GM12878 (cell line): ENCODE data around the gene KIF26A. TPM values are rescaled to one million over a fixed set of nuclear protein-coding genes. Genes with fewer than 3 reads are reported as not detected.

Source experiments
- ATAC-seq: fragments of 200-7000 bp; cut with Tn5 transposase; 3 replicates; pipeline ENCODE4 v1.9.1; 2020; ENCODE audit warnings: mild to moderate bottlenecking, moderate library complexity
- BruUV-seq: library from RNA; stranded (reverse); fragments of 400-500 nt; replicated peaks from 2 replicates; lab custom pipeline; 2021; lab: Mats Ljungman, UMichigan
- CTCF ChIA-PET: fragments of 300-600 bp; sonication (Branson Sonifier 250); formaldehyde crosslinking; extraction: SDS; loops from one replicate; lab custom pipeline; 2021; ENCODE audit warnings: inconsistent platforms; lab: Yijun Ruan, JAX
- POLR2A ChIA-PET: fragments of 350-600 bp; formaldehyde crosslinking; extraction: SDS; loops from one replicate; lab custom pipeline; 2021; ENCODE audit warnings: inconsistent platforms; lab: Charles Lee
- RAD21 ChIA-PET: fragments of 300-600 bp; sonication (Branson Sonifier 250); formaldehyde crosslinking; loops from one replicate; lab custom pipeline; 2023; ENCODE audit warnings: antibody characterized with exemption; ENCODE audit not compliant: unreplicated experiment; lab: Charles Lee
- SMC1A ChIA-PET: fragments of 300-600 bp; sonication (Branson Sonifier 250); formaldehyde crosslinking; loops from one replicate; lab custom pipeline; 2023; ENCODE audit not compliant: unreplicated experiment, uncharacterized antibody; lab: Charles Lee
- DNase-seq: peaks from one replicate; pipeline ENCODE4 v3.0.0-alpha.2; 2011; ENCODE audit warnings: low read depth, low spot score
- FAIRE-seq: peaks from 3 replicates; lab custom pipeline; 2011; peaks lifted over from hg19 to GRCh38; lab: Jason Lieb, UNC
- H2AFZ ChIP-seq: 2 replicates; pipeline ENCODE4 v1.6.0; 2011; ENCODE audit warnings: low read depth, low read length, control low read depth; ENCODE audit not compliant: control insufficient read depth
- H3K27ac ChIP-seq: 2 replicates; pipeline ENCODE4 v1.5.1; 2011; ENCODE audit warnings: control low read depth; ENCODE audit not compliant: control insufficient read depth, insufficient read depth
- H3K27me3 ChIP-seq, 2 experiments: replicated peaks in 1 of 2; 2 replicates each; pipeline versions ENCODE4 v1.6.0 to v1.6.1; 2011; ENCODE audit warnings: low read length in 1 of 2; ENCODE audit not compliant: control insufficient read depth in 2 of 2, insufficient read depth in 2 of 2
- H3K36me3 ChIP-seq, 2 experiments: 2 replicates each; pipeline ENCODE4 v1.5.1; 2011; ENCODE audit warnings: low read length in 1 of 2; ENCODE audit not compliant: control insufficient read depth in 2 of 2, insufficient read depth in 2 of 2
- H3K4me1 ChIP-seq: 2 replicates; pipeline ENCODE4 v1.6.1; 2011; ENCODE audit warnings: mild to moderate bottlenecking, low read length, moderate library complexity, mixed read lengths; ENCODE audit not compliant: control insufficient read depth, insufficient read depth
- H3K4me2 ChIP-seq: 2 replicates; pipeline ENCODE4 v1.6.0; 2011; ENCODE audit warnings: control low read depth; ENCODE audit not compliant: control insufficient read depth, insufficient read depth
- H3K4me3 ChIP-seq: fragments of 200-600 bp; sonication (generic); 2 replicates; pipeline ENCODE4 v1.5.1; 2016
- H3K79me2 ChIP-seq: 2 replicates; pipeline ENCODE4 v1.6.0; 2011; ENCODE audit warnings: low read length; ENCODE audit not compliant: control insufficient read depth, insufficient read depth
- H3K9ac ChIP-seq: 2 replicates; pipeline ENCODE4 v1.8.0; 2011; ENCODE audit warnings: low read length, control low read depth, mixed read lengths; ENCODE audit not compliant: control insufficient read depth, insufficient read depth
- H3K9me3 ChIP-seq: replicated peaks from 3 replicates; pipeline ENCODE4 v1.5.1; 2011; ENCODE audit warnings: mild to moderate bottlenecking, low read length; ENCODE audit not compliant: control insufficient read depth, insufficient read depth
- H4K20me1 ChIP-seq: 2 replicates; pipeline ENCODE4 v1.6.0; 2011; ENCODE audit not compliant: control insufficient read depth, insufficient read depth
- ATF7 ChIP-seq: fragments of 450-650 bp; IDR thresholded peaks from 2 replicates; pipeline ENCODE4 v1.6.1; 2016; ENCODE audit warnings: low read depth, mild to moderate bottlenecking
- DPF2 ChIP-seq: fragments of 450-650 bp; IDR thresholded peaks from 2 replicates; pipeline ENCODE4 v1.6.1; 2017; ENCODE audit warnings: mild to moderate bottlenecking
- E4F1 ChIP-seq: fragments of 450-650 bp; IDR thresholded peaks from 2 replicates; pipeline ENCODE4 v1.6.1; 2018; ENCODE audit warnings: borderline replicate concordance, mild to moderate bottlenecking; ENCODE audit not compliant: partially characterized antibody
- EGR1 ChIP-seq, 2 experiments: IDR thresholded peaks; 1 replicate in 1 of 2; 2 replicates in 1 of 2; pipeline ENCODE4 v1.6.1; 2011 to 2012; ENCODE audit warnings: low read depth in 2 of 2, low read length in 2 of 2, borderline replicate concordance in 1 of 2, mild to moderate bottlenecking in 1 of 2, moderate library complexity in 1 of 2
- ETV6 ChIP-seq, 2 experiments: fragments of 450-650 bp in 1 of 2; IDR thresholded peaks in 1 of 2; conservative IDR thresholded peaks in 1 of 2; 2 replicates each; pipeline ENCODE4 v1.6.1; 2014; ENCODE audit warnings: antibody characterized with exemption in 1 of 2, borderline replicate concordance in 1 of 2, low read depth in 1 of 2, mild to moderate bottlenecking in 1 of 2, moderate library complexity in 1 of 2
- LARP7 ChIP-seq: fragments of 450-650 bp; IDR thresholded peaks from 2 replicates; pipeline ENCODE4 v1.6.1; 2017; ENCODE audit warnings: mild to moderate bottlenecking
- MYC ChIP-seq: IDR thresholded peaks from 2 replicates; pipeline ENCODE4 v1.6.1; 2011; ENCODE audit warnings: mild to moderate bottlenecking, low read length, moderate library complexity, inconsistent platforms; ENCODE audit not compliant: insufficient read depth, insufficient replicate concordance, insufficient read length, severe bottlenecking
- PAX8 ChIP-seq: fragments of 450-650 bp; IDR thresholded peaks from 2 replicates; pipeline ENCODE4 v1.6.1; 2017; ENCODE audit warnings: mild to moderate bottlenecking, moderate library complexity
- PML ChIP-seq: IDR thresholded peaks from 2 replicates; pipeline ENCODE4 v1.6.1; 2012; ENCODE audit warnings: low read length, inconsistent platforms
- STAT1 ChIP-seq: fragments of 450-650 bp; conservative IDR thresholded peaks from 2 replicates; pipeline ENCODE4 v1.6.1; 2014; ENCODE audit warnings: antibody characterized with exemption, mild to moderate bottlenecking
- STAT3 ChIP-seq: IDR thresholded peaks from 2 replicates; pipeline ENCODE4 v1.6.1; 2011; ENCODE audit warnings: low read depth, low read length, improper control_type of control experiment
- YBX1 ChIP-seq: fragments of 450-650 bp; IDR thresholded peaks from 2 replicates; pipeline ENCODE4 v1.6.1; 2016; ENCODE audit warnings: antibody characterized with exemption
- ZNF217 ChIP-seq: fragments of 450-650 bp; IDR thresholded peaks from 2 replicates; pipeline ENCODE4 v1.6.1; 2017; ENCODE audit warnings: antibody characterized with exemption, mild to moderate bottlenecking
- ZZZ3 ChIP-seq: IDR thresholded peaks from 2 replicates; pipeline ENCODE4 v1.6.1; 2011; ENCODE audit warnings: low read depth; ENCODE audit not compliant: control insufficient read depth, insufficient read length
- WGBS: methylation state at CpG from one replicate; pipeline ENCODE4 v1.1.6; 2016; ENCODE audit warnings: low lambda C conversion rate; ENCODE audit not compliant: insufficient replicate concordance, insufficient coverage; ENCODE audit errors: missing lambda C conversion rate; 5-methylcytosine and 5-hydroxymethylcytosine counted together
- in situ Hi-C: fragments of 300-500 bp; cut with MboI; formaldehyde crosslinking; loops from 9 replicates; pipeline ENCODE4 v1.14.3; 2018; ENCODE audit warnings: mixed read lengths
- intact Hi-C: fragments of 100-400 bp; cut with micrococcal nuclease; formaldehyde crosslinking; loops from one replicate; pipeline ENCODE4 v1.14.2; 2022; ENCODE audit not compliant: unreplicated experiment
- polyA plus RNA-seq, 11 experiments: library from polyadenylated mRNA; depleted of rRNA in 4 of 11; unstranded in 6 of 11; stranded (reverse) in 5 of 11; fragments of >200 nt; fragmentation: Nextera tagmentation in 4 of 11; fragmentation: Illumina TruSeq in 1 of 11; extraction: Ambion mirVana in 4 of 11; extraction: Trizol in 1 of 11; gene quantifications; 1 replicate in 1 of 11; 2 replicates in 10 of 11; pipeline versions ENCODE4 v1.2.1 to v1.2.3, GENCODE V29; 2011 to 2016; ENCODE audit warnings: inconsistent platforms in 2 of 11, missing spikeins in 2 of 11, low read depth in 1 of 11
- total RNA-seq, 4 experiments: library from RNA; depleted of rRNA in 3 of 4; stranded (reverse); fragments of >200 nt in 3 of 4; fragmentation: Illumina TruSeq in 1 of 4; extraction: Trizol in 1 of 4; gene quantifications; 2 replicates each; pipeline versions ENCODE4 v1.2.1 to v1.2.3, GENCODE V29; 2013 to 2021
- TF ChIP-seq, protein P1 (sequence below): fragments of 450-650 bp; IDR thresholded peaks from 2 replicates; pipeline ENCODE4 v1.6.1; 2017; ENCODE audit warnings: mild to moderate bottlenecking
- TF ChIP-seq, protein P2 (sequence below), 3 experiments: IDR thresholded peaks in 2 of 3; conservative IDR thresholded peaks in 1 of 3; 2 replicates each; pipeline ENCODE4 v1.5.1; 2011; ENCODE audit warnings: low read depth in 3 of 3, low read length in 3 of 3, mild to moderate bottlenecking in 3 of 3, control low read depth in 2 of 3, moderate library complexity in 2 of 3, inconsistent platforms in 1 of 3, mixed read lengths in 1 of 3; ENCODE audit not compliant: control insufficient read depth in 2 of 3, insufficient read depth in 1 of 3; ENCODE audit errors: extremely low read depth in 1 of 3

The KIF26A gene
- total and polyA plus RNA-seq, 10 of the 15 experiments (the other 5 are each of a cell fraction or from before 2014, with no cell fraction given) = 0.05 TPM; not detected in 9

GRCh38 chr14:104149278-104149595 lies 10.8 kb downstream of the KIF26A start:
- no peak for ATAC-seq
- H3K9me3 ChIP-seq = no peaks in the 10 kb centered on the region
- POLR2A ChIA-PET = no interaction called here
- H3K27me3 ChIP-seq = peaks cover 0 to 1% of the 10 kb centered on the region in 2 experiments; a peak in 1 of 4 replicates
- BruUV-seq = no TSS peak
- H3K4me1 ChIP-seq = no peaks in the 10 kb centered on the region
- no peaks in the 10 kb centered on the region for H3K79me2 ChIP-seq
- in situ Hi-C loops (no loop called here), intact Hi-C loops (no loop called here)
- SMC1A ChIA-PET = no interaction called here
- no peak for DNase-seq
- FAIRE-seq = no peak
- H3K9ac ChIP-seq = no peak overlapping the region
- H2AFZ ChIP-seq = no peak overlapping the region
- no peaks in the 10 kb centered on the region for H4K20me1 ChIP-seq
- RAD21 ChIA-PET = no interaction called here
- CTCF ChIA-PET = no interaction called here
- H3K27ac ChIP-seq = no peak overlapping the region
- H3K36me3 ChIP-seq = no peaks in the 10 kb centered on the region
- no peak overlapping the region for H3K4me2 ChIP-seq
- H3K4me3 ChIP-seq = no peak overlapping the region
- 58% methylated on average over 11 of the region's 11 CpGs for WGBS
- TF ChIP-seq ATF7 (no peak), LARP7 (no peak), ZZZ3 (no peak), STAT1 (no peak), YBX1 (no peak), STAT3 (no peak), E4F1 (no peak), ZNF217 (no peak), EGR1 (IDR thresholded peaks at IDR 0.05; ENCODE audit: borderline replicate concordance in 1 of 2, low read depth in 2 of 2, low read length in 2 of 2) (no peak), MYC (no peak), PML (no peak), PAX8 (no peak), ETV6 (conservative IDR thresholded peaks at IDR 0.05 in 1 of 2, IDR thresholded peaks at IDR 0.05 in 1 of 2; ENCODE audit: borderline replicate concordance in 1 of 2, low read depth in 1 of 2) (no peak), DPF2 (no peak)
- TF ChIP-seq, protein P1, sequence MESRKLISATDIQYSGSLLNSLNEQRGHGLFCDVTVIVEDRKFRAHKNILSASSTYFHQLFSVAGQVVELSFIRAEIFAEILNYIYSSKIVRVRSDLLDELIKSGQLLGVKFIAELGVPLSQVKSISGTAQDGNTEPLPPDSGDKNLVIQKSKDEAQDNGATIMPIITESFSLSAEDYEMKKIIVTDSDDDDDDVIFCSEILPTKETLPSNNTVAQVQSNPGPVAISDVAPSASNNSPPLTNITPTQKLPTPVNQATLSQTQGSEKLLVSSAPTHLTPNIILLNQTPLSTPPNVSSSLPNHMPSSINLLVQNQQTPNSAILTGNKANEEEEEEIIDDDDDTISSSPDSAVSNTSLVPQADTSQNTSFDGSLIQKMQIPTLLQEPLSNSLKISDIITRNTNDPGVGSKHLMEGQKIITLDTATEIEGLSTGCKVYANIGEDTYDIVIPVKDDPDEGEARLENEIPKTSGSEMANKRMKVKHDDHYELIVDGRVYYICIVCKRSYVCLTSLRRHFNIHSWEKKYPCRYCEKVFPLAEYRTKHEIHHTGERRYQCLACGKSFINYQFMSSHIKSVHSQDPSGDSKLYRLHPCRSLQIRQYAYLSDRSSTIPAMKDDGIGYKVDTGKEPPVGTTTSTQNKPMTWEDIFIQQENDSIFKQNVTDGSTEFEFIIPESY = no peak
- TF ChIP-seq, protein P2, sequence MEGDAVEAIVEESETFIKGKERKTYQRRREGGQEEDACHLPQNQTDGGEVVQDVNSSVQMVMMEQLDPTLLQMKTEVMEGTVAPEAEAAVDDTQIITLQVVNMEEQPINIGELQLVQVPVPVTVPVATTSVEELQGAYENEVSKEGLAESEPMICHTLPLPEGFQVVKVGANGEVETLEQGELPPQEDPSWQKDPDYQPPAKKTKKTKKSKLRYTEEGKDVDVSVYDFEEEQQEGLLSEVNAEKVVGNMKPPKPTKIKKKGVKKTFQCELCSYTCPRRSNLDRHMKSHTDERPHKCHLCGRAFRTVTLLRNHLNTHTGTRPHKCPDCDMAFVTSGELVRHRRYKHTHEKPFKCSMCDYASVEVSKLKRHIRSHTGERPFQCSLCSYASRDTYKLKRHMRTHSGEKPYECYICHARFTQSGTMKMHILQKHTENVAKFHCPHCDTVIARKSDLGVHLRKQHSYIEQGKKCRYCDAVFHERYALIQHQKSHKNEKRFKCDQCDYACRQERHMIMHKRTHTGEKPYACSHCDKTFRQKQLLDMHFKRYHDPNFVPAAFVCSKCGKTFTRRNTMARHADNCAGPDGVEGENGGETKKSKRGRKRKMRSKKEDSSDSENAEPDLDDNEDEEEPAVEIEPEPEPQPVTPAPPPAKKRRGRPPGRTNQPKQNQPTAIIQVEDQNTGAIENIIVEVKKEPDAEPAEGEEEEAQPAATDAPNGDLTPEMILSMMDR (IDR thresholded peaks at IDR 0.05 in 2 of 3, conservative IDR thresholded peaks at IDR 0.05 in 1 of 3; ENCODE audit: control insufficient read depth in 2 of 3, extremely low read depth in 1 of 3, insufficient read depth in 1 of 3, low read depth in 3 of 3, low read length in 3 of 3) = no peak
